ENCODE results near the gene LRRC39.

Gene LRRC39

GRCh38 chr1:100162881-100163280, 15.2 kb downstream of the LRRC39 start:
- H3K27ac ChIP-seq (ENCODE audit: low read depth, low read length): no peak overlapping the region
- no peaks in the 10 kb centered on the region for H3K4me1 ChIP-seq (ENCODE audit: control insufficient read depth in 1 of 2, insufficient read depth in 2 of 2, low read length in 2 of 2)
- H3K4me3 ChIP-seq (ENCODE audit: low read depth in 1 of 2, low read length in 2 of 2): no peak overlapping the region

DNA sequence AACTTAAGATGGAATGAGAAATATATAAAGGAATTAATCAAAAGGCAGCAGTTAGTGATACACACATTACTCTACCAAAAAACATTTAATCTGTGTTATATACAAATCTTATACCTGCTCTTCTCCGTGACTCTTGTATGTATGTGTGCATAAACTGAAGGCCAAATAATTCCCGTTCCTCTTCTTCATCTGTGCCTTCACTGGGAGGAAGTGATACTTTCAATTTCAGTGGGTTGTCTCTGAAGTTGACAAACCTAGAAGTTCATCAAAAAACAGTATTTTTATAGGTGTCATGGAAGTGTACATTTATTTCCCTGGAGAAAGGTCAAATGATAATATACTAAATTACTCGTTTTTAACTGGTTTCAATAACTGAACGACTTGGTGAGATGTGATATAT, 25.8 kb downstream of the LRRC39 start:
- Histone ChIP-seq H3K4me3 (ENCODE audit: low read depth in 1 of 2, low read length in 2 of 2) (no peak overlapping the region), H3K4me1 (ENCODE audit: control insufficient read depth in 1 of 2, insufficient read depth in 2 of 2, low read length in 2 of 2) (no peaks in the 10 kb centered on the region), H3K36me3 (ENCODE audit: control insufficient read depth in 1 of 2, insufficient read depth in 2 of 2, low read length in 2 of 2) (peaks cover 5 to 20% of the 10 kb centered on the region in 2 donors), H3K27ac (ENCODE audit: low read depth, low read length) (no peak overlapping the region), H3K27me3 (ENCODE audit: control insufficient read depth in 1 of 2, insufficient read depth in 2 of 2, low read length in 2 of 2) (no peaks in the 10 kb centered on the region), H3K9me3 (ENCODE audit: control insufficient read depth in 1 of 2, low read length in 2 of 2) (no peaks in the 10 kb centered on the region), H3K9ac (ENCODE audit: low read depth in 1 of 2, low read length in 2 of 2) (no peak overlapping the region)

More at GRCh38 chr1:100162881-100163280, 15.2 kb downstream of the LRRC39 start:
- Histone ChIP-seq H3K9ac (ENCODE audit: low read depth in 1 of 2, low read length in 2 of 2) (no peak overlapping the region), H3K27me3 (ENCODE audit: control insufficient read depth in 1 of 2, insufficient read depth in 2 of 2, low read length in 2 of 2) (no peaks in the 10 kb centered on the region), H3K9me3 (ENCODE audit: control insufficient read depth in 1 of 2, low read length in 2 of 2) (no peaks in the 10 kb centered on the region), H3K36me3 (ENCODE audit: control insufficient read depth in 1 of 2, insufficient read depth in 2 of 2, low read length in 2 of 2) (no peaks in the 10 kb centered on the region)

DNA sequence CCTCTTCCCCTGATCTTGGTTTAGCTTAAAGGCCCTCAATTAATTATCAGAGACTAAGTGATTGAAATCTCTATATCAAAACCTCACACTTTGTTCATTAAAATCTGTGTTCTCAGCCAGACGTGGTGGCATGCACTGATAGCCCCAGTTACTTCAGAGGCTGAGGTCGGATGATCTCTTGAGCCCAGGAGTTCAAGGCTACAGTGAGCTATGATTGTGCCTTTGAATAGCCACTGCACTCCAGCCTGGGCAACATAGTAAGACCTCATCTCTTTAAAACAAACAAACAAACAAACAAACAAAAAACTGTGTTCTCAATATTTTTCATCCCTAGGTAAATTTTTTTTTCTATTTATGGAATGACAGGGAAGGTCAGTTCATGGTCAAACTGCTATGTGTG, 26.4 kb downstream of the LRRC39 start:
- no peak overlapping the region for H3K9ac ChIP-seq (ENCODE audit: low read depth in 1 of 2, low read length in 2 of 2)
- H3K4me3 ChIP-seq (ENCODE audit: low read depth in 1 of 2, low read length in 2 of 2): no peak overlapping the region
- peaks cover 5 to 22% of the 10 kb centered on the region in 2 donors for H3K36me3 ChIP-seq (ENCODE audit: control insufficient read depth in 1 of 2, insufficient read depth in 2 of 2, low read length in 2 of 2)
- H3K4me1 ChIP-seq (ENCODE audit: control insufficient read depth in 1 of 2, insufficient read depth in 2 of 2, low read length in 2 of 2): no peaks in the 10 kb centered on the region
- no peaks in the 10 kb centered on the region for H3K9me3 ChIP-seq (ENCODE audit: control insufficient read depth in 1 of 2, low read length in 2 of 2)
- H3K27ac ChIP-seq (ENCODE audit: low read depth, low read length): no peak overlapping the region
- H3K27me3 ChIP-seq (ENCODE audit: control insufficient read depth in 1 of 2, insufficient read depth in 2 of 2, low read length in 2 of 2): no peaks in the 10 kb centered on the region

DNA sequence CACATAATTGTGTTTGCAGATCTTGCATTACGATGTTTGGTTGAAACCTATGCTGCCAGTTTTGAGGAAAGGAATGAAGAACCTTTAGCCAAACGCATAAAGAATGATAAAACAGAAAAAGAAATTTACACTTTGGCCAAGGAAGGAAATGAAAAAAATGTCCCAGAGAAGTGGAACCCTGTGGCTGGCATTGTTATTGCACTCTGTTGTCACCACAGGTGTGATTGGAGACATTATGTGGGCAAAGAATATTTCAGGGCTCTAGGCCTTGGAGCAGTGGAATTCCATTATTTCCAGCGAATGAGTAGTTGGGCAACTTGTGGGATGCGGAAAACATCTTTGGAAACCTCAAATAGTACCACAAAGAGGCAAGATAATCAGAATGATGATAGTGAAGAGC, 30.2 kb downstream of the LRRC39 start:
- Histone ChIP-seq H3K27ac (ENCODE audit: low read depth, low read length) (no peak overlapping the region), H3K27me3 (ENCODE audit: control insufficient read depth in 1 of 2, insufficient read depth in 2 of 2, low read length in 2 of 2) (no peaks in the 10 kb centered on the region), H3K4me3 (ENCODE audit: low read depth in 1 of 2, low read length in 2 of 2) (no peak overlapping the region), H3K36me3 (ENCODE audit: control insufficient read depth in 1 of 2, insufficient read depth in 2 of 2, low read length in 2 of 2) (peaks cover 20 to 54% of the 10 kb centered on the region in 2 donors), H3K9me3 (ENCODE audit: control insufficient read depth in 1 of 2, low read length in 2 of 2) (no peaks in the 10 kb centered on the region), H3K9ac (ENCODE audit: low read depth in 1 of 2, low read length in 2 of 2) (no peak overlapping the region), H3K4me1 (ENCODE audit: control insufficient read depth in 1 of 2, insufficient read depth in 2 of 2, low read length in 2 of 2) (no peaks in the 10 kb centered on the region)

- no peak overlapping the region for H3K4me3 ChIP-seq (ENCODE audit: low read depth in 1 of 2, low read length in 2 of 2)
- H3K4me1 ChIP-seq (ENCODE audit: control insufficient read depth in 1 of 2, insufficient read depth in 2 of 2, low read length in 2 of 2): peaks cover under 1 to 1% of the 10 kb centered on the region in 2 donors
- H3K36me3 ChIP-seq (ENCODE audit: control insufficient read depth in 1 of 2, insufficient read depth in 2 of 2, low read length in 2 of 2): peaks cover 21 to 57% of the 10 kb centered on the region in 2 donors
- H3K27ac ChIP-seq (ENCODE audit: low read depth, low read length): no peak overlapping the region
- no peak overlapping the region for H3K9ac ChIP-seq (ENCODE audit: low read depth in 1 of 2, low read length in 2 of 2)
- H3K9me3 ChIP-seq (ENCODE audit: control insufficient read depth in 1 of 2, low read length in 2 of 2): no peaks in the 10 kb centered on the region
- no peaks in the 10 kb centered on the region for H3K27me3 ChIP-seq (ENCODE audit: control insufficient read depth in 1 of 2, insufficient read depth in 2 of 2, low read length in 2 of 2)
Measured at GRCh38 chr1:100146958-100147357, 31.1 kb downstream of the LRRC39 start.

DNA sequence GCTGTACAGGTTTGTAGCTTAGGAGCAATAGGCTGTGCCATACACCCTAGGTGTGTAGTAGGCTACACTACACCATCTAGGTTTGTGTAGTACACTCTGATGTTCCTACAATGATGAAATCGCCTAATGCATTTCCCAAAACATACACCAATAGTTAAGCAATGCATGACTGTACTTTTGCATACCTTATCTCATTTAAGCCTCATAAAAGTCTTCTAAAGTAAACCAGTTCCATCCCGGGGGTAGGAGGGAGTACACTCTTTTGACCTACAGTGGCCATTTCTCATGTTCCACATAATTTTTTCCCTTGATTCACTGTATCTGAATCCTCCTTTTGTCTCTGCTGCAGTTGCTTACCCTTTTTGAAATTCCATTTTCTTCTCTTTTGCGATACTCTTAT, 32.9 kb downstream of the LRRC39 start:
- no peaks in the 10 kb centered on the region for H3K27me3 ChIP-seq (ENCODE audit: control insufficient read depth in 1 of 2, insufficient read depth in 2 of 2, low read length in 2 of 2)
- peaks cover 6 to 14% of the 10 kb centered on the region in 2 donors for H3K4me1 ChIP-seq (ENCODE audit: control insufficient read depth in 1 of 2, insufficient read depth in 2 of 2, low read length in 2 of 2)
- H3K9ac ChIP-seq (ENCODE audit: low read depth in 1 of 2, low read length in 2 of 2): no peak overlapping the region
- H3K9me3 ChIP-seq (ENCODE audit: control insufficient read depth in 1 of 2, low read length in 2 of 2): no peaks in the 10 kb centered on the region
- H3K36me3 ChIP-seq (ENCODE audit: control insufficient read depth in 1 of 2, insufficient read depth in 2 of 2, low read length in 2 of 2): peaks cover 36 to 69% of the 10 kb centered on the region in 2 donors
- H3K27ac ChIP-seq (ENCODE audit: low read depth, low read length): no peak overlapping the region
- no peak overlapping the region for H3K4me3 ChIP-seq (ENCODE audit: low read depth in 1 of 2, low read length in 2 of 2)

GRCh38 chr1:100142343-100142742, 35.7 kb downstream of the LRRC39 start:
- peaks cover 32 to 77% of the 10 kb centered on the region in 2 donors for H3K36me3 ChIP-seq (ENCODE audit: control insufficient read depth in 1 of 2, insufficient read depth in 2 of 2, low read length in 2 of 2)
- peaks cover 6 to 14% of the 10 kb centered on the region in 2 donors for H3K4me1 ChIP-seq (ENCODE audit: control insufficient read depth in 1 of 2, insufficient read depth in 2 of 2, low read length in 2 of 2)

GRCh38 chr1:100141192-100141591, 36.9 kb downstream of the LRRC39 start:
- Histone ChIP-seq H3K36me3 (ENCODE audit: control insufficient read depth in 1 of 2, insufficient read depth in 2 of 2, low read length in 2 of 2) (peaks cover 32 to 77% of the 10 kb centered on the region in 2 donors), H3K4me1 (ENCODE audit: control insufficient read depth in 1 of 2, insufficient read depth in 2 of 2, low read length in 2 of 2) (peaks cover 6 to 14% of the 10 kb centered on the region in 2 donors), H3K27me3 (ENCODE audit: control insufficient read depth in 1 of 2, insufficient read depth in 2 of 2, low read length in 2 of 2) (no peaks in the 10 kb centered on the region), H3K27ac (ENCODE audit: low read depth, low read length) (no peak overlapping the region), H3K9me3 (ENCODE audit: control insufficient read depth in 1 of 2, low read length in 2 of 2) (no peaks in the 10 kb centered on the region), H3K4me3 (ENCODE audit: low read depth in 1 of 2, low read length in 2 of 2) (no peak overlapping the region), H3K9ac (ENCODE audit: low read depth in 1 of 2, low read length in 2 of 2) (no peak overlapping the region)

More at GRCh38 chr1:100142343-100142742, 35.7 kb downstream of the LRRC39 start:
- Histone ChIP-seq H3K27me3 (ENCODE audit: control insufficient read depth in 1 of 2, insufficient read depth in 2 of 2, low read length in 2 of 2) (no peaks in the 10 kb centered on the region), H3K9me3 (ENCODE audit: control insufficient read depth in 1 of 2, low read length in 2 of 2) (no peaks in the 10 kb centered on the region), H3K4me3 (ENCODE audit: low read depth in 1 of 2, low read length in 2 of 2) (no peak overlapping the region), H3K27ac (ENCODE audit: low read depth, low read length) (no peak overlapping the region), H3K9ac (ENCODE audit: low read depth in 1 of 2, low read length in 2 of 2) (no peak overlapping the region)

- H3K27ac ChIP-seq (ENCODE audit: low read depth, low read length): no peak overlapping the region
- H3K4me3 ChIP-seq (ENCODE audit: low read depth in 1 of 2, low read length in 2 of 2): no peak overlapping the region
- peaks cover 10 to 19% of the 10 kb centered on the region in 2 donors for H3K4me1 ChIP-seq (ENCODE audit: control insufficient read depth in 1 of 2, insufficient read depth in 2 of 2, low read length in 2 of 2)
- no peak overlapping the region for H3K9ac ChIP-seq (ENCODE audit: low read depth in 1 of 2, low read length in 2 of 2)
- H3K36me3 ChIP-seq (ENCODE audit: control insufficient read depth in 1 of 2, insufficient read depth in 2 of 2, low read length in 2 of 2): peaks cover 17 to 49% of the 10 kb centered on the region in 2 donors
- no peaks in the 10 kb centered on the region for H3K9me3 ChIP-seq (ENCODE audit: control insufficient read depth in 1 of 2, low read length in 2 of 2)
- H3K27me3 ChIP-seq (ENCODE audit: control insufficient read depth in 1 of 2, insufficient read depth in 2 of 2, low read length in 2 of 2): no peaks in the 10 kb centered on the region
Measured at GRCh38 chr1:100137602-100138001, 40.5 kb downstream of the LRRC39 start.

DNA sequence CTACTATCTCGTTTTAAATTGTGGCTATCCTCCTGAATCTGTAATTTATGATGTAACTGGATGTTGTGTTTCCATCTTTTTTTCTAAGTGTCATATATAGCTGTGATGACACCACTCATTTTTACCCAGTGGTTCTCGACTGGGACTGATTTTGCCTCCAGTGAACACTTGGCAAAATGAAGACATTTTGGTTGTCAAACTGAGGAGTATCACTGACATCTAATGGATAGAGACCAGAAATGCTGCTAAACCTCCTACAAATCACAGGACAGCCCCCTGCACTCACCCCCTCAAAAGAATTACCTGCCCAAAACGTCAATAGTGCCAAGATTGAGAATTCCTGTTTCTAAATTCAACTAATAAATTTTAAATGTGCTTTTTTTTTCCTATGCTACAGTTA, 43.2 kb downstream of the LRRC39 start:
- no peaks in the 10 kb centered on the region for H3K27me3 ChIP-seq (ENCODE audit: control insufficient read depth in 1 of 2, insufficient read depth in 2 of 2, low read length in 2 of 2)
- no peak overlapping the region for H3K27ac ChIP-seq (ENCODE audit: low read depth, low read length)
- H3K4me3 ChIP-seq (ENCODE audit: low read depth in 1 of 2, low read length in 2 of 2): no peak overlapping the region
- H3K36me3 ChIP-seq (ENCODE audit: control insufficient read depth in 1 of 2, insufficient read depth in 2 of 2, low read length in 2 of 2): peaks cover 0 to 32% of the 10 kb centered on the region in 2 donors
- no peak overlapping the region for H3K9ac ChIP-seq (ENCODE audit: low read depth in 1 of 2, low read length in 2 of 2)
- H3K9me3 ChIP-seq (ENCODE audit: control insufficient read depth in 1 of 2, low read length in 2 of 2): no peaks in the 10 kb centered on the region
- peaks cover 12 to 14% of the 10 kb centered on the region in 2 donors for H3K4me1 ChIP-seq (ENCODE audit: control insufficient read depth in 1 of 2, insufficient read depth in 2 of 2, low read length in 2 of 2)
